GM12878 (cell line): ENCODE results near the gene ZNF284.

Experiments used
- CHD2 ChIP-seq: IDR thresholded peaks from 2 replicates; pipeline ENCODE4 v1.6.1; 2011; ENCODE audit warnings: low read depth, low read length, improper control_type of control experiment, borderline replicate concordance
- TF ChIP-seq, protein P1 (sequence below), 3 experiments: IDR thresholded peaks in 2 of 3; conservative IDR thresholded peaks in 1 of 3; 2 replicates each; pipeline ENCODE4 v1.5.1; 2011; ENCODE audit warnings: low read depth in 3 of 3, low read length in 3 of 3, mild to moderate bottlenecking in 3 of 3, control low read depth in 2 of 3, moderate library complexity in 2 of 3, inconsistent platforms in 1 of 3, mixed read lengths in 1 of 3; ENCODE audit not compliant: control insufficient read depth in 2 of 3, insufficient read depth in 1 of 3; ENCODE audit errors: extremely low read depth in 1 of 3

DNA sequence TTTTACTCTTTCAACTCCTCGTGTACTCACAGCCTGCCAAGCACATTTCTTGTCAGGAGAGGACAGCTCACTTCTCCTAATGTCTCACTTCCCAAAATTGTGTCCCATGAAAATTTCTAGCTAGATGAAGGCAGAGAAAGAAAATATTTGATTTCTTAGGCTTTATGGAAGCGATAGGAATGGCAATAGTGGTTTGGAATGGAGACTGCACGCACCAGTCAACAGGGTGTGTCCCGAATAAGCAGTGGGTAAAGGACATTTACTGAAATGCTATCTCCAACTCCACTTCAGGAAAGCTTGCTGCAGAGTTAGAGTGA is 47.1 kb upstream of the ZNF284 start:
- TF ChIP-seq, protein P1, sequence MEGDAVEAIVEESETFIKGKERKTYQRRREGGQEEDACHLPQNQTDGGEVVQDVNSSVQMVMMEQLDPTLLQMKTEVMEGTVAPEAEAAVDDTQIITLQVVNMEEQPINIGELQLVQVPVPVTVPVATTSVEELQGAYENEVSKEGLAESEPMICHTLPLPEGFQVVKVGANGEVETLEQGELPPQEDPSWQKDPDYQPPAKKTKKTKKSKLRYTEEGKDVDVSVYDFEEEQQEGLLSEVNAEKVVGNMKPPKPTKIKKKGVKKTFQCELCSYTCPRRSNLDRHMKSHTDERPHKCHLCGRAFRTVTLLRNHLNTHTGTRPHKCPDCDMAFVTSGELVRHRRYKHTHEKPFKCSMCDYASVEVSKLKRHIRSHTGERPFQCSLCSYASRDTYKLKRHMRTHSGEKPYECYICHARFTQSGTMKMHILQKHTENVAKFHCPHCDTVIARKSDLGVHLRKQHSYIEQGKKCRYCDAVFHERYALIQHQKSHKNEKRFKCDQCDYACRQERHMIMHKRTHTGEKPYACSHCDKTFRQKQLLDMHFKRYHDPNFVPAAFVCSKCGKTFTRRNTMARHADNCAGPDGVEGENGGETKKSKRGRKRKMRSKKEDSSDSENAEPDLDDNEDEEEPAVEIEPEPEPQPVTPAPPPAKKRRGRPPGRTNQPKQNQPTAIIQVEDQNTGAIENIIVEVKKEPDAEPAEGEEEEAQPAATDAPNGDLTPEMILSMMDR (IDR thresholded peaks at IDR 0.05 in 2 of 3, conservative IDR thresholded peaks at IDR 0.05 in 1 of 3; ENCODE audit: control insufficient read depth in 2 of 3, extremely low read depth in 1 of 3, insufficient read depth in 1 of 3, low read depth in 3 of 3, low read length in 3 of 3): no peak
- no peak for TF ChIP-seq CHD2
